GM12801 (cell line): ENCODE results near the gene SPIRE1.

ENCODE experiments used
- CTCF ChIP-seq: IDR thresholded peaks from one replicate; pipeline ENCODE4 v1.5.1; 2011; ENCODE audit warnings: control low read depth; ENCODE audit not compliant: insufficient read length; ENCODE audit errors: extremely low read depth

Gene SPIRE1

GRCh38 chr18:12628706-12629702, 28.9 kb downstream of the SPIRE1 start:
- TF ChIP-seq CTCF = no peak

DNA sequence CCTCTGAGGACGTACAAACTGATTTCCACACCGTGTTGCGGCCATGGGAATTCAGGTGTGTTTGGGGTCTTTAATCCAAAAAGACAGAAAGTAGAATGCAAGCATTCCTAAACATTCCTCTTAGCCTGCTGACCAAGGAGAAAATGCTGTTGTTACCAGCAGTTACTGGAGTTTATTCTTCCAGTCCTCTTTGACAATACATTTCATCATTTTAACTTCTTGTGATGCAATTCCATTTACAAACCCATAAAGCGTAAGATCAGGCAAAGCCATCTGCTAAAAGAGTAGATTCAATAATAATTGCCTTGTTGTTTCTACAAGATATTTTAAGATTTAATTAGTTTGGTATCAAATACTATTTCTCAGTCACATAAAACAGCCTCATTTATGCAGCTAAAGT, 32.7 kb downstream of the SPIRE1 start:
- TF ChIP-seq CTCF = no peak

DNA sequence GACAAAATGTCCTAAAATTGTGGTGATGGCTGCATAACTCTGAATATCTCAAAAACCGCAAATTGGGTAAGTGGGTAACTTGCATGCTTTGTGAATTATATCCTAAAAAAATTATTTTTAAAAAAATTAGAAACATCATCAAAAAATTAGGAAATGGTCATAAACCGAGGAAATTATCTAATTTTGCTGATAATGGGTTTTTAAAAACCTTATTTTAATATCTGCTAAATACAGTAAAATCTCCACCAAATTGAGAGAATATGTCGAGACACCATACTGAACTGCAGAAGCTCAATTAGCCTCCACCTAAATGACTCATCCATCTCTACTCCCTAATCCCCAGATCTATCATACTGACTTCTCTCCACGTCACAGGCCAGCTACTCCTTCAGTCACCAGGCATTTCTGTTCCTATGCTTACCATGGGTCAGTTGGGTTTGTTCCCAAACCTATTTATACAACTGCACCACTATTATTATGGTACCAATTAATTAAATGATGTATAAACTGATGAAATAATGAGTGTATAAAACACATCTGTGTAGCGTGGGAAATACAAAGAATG, 36.1 kb downstream of the SPIRE1 start:
- no peak for TF ChIP-seq CTCF

DNA sequence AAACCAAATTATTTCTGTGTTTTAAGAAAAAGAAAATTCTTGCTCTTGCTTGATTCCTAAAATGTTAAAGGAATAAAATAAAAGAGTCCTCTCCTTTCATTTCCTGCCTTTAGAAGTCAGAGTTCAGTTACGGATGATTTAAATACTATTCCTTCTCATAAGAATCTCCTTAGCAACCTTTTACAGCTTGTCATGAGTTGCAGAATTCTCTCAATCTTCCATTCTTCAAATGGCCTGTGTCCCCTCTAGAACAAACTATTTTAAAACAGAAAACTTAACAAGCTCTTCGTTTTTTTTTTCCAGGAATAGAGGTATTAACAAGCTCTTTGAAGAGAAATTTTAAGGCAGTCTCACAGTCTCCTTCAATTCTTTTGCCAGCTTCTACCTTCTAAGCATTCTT, 42.2 kb downstream of the SPIRE1 start:
- no peak for TF ChIP-seq CTCF

DNA sequence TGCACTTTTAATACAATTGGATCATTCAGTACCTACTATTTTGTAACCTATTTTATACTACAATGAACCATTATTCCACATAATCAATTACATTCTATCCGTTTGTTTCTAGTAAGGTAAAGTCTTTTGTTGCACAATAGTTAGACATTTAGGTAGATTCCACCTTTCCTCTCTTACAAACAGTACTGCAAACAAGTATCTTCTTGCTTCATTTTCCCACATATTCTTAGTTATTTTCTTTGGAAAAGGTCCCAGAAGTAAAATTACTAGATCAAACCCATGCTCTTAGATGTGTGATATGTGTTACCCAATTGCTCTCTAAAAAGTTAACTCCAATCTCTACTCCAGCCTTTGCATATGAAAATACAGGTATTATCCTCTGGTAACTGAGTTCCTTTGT, 49.6 kb downstream of the SPIRE1 start:
- no peak for TF ChIP-seq CTCF

DNA sequence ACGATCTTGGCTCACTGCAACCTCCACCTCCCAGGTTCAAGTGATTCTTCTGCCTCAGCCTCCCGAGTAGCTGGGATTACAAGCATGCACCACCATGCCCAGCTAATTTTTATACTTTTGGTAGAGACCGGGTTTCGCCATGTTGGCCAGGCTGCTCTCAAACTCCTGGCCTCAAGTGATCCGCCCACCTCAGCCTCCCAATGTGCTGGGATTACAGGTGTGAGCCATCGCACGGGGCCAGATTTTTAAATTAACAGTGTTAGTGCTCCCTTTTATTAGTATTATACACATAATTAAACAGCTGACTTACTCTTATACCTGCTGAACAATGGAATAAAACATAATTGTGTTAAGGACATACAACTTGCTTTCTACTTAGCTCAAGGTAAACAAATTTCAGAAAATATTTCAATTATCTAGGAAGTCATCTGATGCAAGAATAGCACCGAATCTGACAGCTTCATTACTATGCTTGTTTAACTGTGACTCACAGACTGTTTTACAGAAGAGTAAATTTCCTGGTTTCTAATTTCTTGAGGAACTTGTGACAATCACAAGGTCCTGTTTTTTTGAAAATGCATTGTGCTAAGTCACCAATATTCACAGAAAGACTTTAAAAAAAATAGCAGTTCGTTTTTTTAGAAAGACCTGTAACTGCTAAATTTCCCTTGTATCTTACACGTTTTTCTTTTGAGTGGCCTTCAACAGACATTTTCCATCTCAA, 51.2 kb downstream of the SPIRE1 start:
- TF ChIP-seq CTCF = no peak

- no peak for TF ChIP-seq CTCF
Observed at GRCh38 chr18:12604445-12605007, 53.4 kb downstream of the SPIRE1 start.
